Measurements from ENCODE around the gene GPRC5A.

The GPRC5A gene

GRCh38 chr12:12885096-12885792 is 6.1 kb upstream of the GPRC5A start:
- DNase-seq, result no peak

- no peak for DNase-seq
These were observed 3.9 kb upstream of the GPRC5A start for GRCh38 chr12:12887471-12887870.

GRCh38 chr12:12889701-12890100 is 1.7 kb upstream of the GPRC5A start:
- DNase-seq, result no peak

GRCh38 chr12:12890543-12891079 is 751 bp upstream of the GPRC5A start:
- no peak for DNase-seq

GRCh38 chr12:12891881-12892355 is 556 bp downstream of the GPRC5A start:
- DNase-seq, result no peak

- no peak for DNase-seq
These were observed 1.3 kb downstream of the GPRC5A start for GRCh38 chr12:12892681-12893141.

GRCh38 chr12:12893438-12893837 is 2.1 kb downstream of the GPRC5A start:
- DNase-seq, result no peak

- DNase-seq, result no peak
These were observed 4.9 kb downstream of the GPRC5A start for GRCh38 chr12:12896260-12896659.

GRCh38 chr12:12897302-12897701 is 5.9 kb downstream of the GPRC5A start:
- DNase-seq, result no peak

GRCh38 chr12:12898136-12898717 is 6.9 kb downstream of the GPRC5A start:
- no peak for DNase-seq

- no peak for DNase-seq
These were observed 7.6 kb downstream of the GPRC5A start for GRCh38 chr12:12898911-12899511.

GRCh38 chr12:12899530-12900380 is 8.4 kb downstream of the GPRC5A start:
- peak; percentile 80 for DNase-seq

GRCh38 chr12:12900786-12901157 is 9.4 kb downstream of the GPRC5A start:
- no peak for DNase-seq

- DNase-seq, result peak; percentile 38 to 43
These were observed 9.9 kb downstream of the GPRC5A start for GRCh38 chr12:12901158-12901791.

GRCh38 chr12:12902036-12902435 is 10.7 kb downstream of the GPRC5A start:
- no peak for DNase-seq

GRCh38 chr12:12903642-12904609 is 12.6 kb downstream of the GPRC5A start:
- DNase-seq, result no peak

GRCh38 chr12:12907552-12907951 is 16.2 kb downstream of the GPRC5A start:
- no peak for DNase-seq

- no peak for DNase-seq
These were observed 16.9 kb downstream of the GPRC5A start for GRCh38 chr12:12908252-12908651.

- no peak for DNase-seq
These were observed 17.3 kb downstream of the GPRC5A start for GRCh38 chr12:12908711-12909110.

- DNase-seq, result no peak
These were observed 18.0 kb downstream of the GPRC5A start for GRCh38 chr12:12909228-12909994.
